Lung (tissue), 12 donors: ENCODE results near the gene MUTYH. TPM values are rescaled to one million over a fixed set of nuclear protein-coding genes. Genes with fewer than 3 reads are reported as not detected.

Source experiments
- ATAC-seq: fragments of 200-7000 bp; cut with Tn5 transposase; one replicate; pipeline ENCODE4 v1.9.1; 2020; ENCODE audit warnings: moderate number of reproducible peaks; ENCODE audit not compliant: insufficient read depth, low FRiP score
- DNase-seq, 3 donors: peaks; one replicate each; pipeline ENCODE4 v3.0.0-alpha.2; 2013 to 2017
- H3K27ac ChIP-seq, 2 donors: one replicate each; pipeline ENCODE4 v1.5.1; 2013; ENCODE audit warnings: mild to moderate bottlenecking in 2 of 2, moderate library complexity in 2 of 2, control low read depth in 1 of 2, inconsistent platforms in 1 of 2, low read depth in 1 of 2, low read length in 1 of 2
- H3K27me3 ChIP-seq, 3 donors: one replicate each; pipeline ENCODE4 v1.5.1; 2013; ENCODE audit warnings: low read length in 2 of 3; ENCODE audit not compliant: control insufficient read depth in 3 of 3, insufficient read depth in 3 of 3
- H3K36me3 ChIP-seq, 4 donors: one replicate each; pipeline ENCODE4 v1.5.1; 2013; ENCODE audit warnings: low read length in 4 of 4, mild to moderate bottlenecking in 1 of 4, moderate library complexity in 1 of 4; ENCODE audit not compliant: control insufficient read depth in 4 of 4, insufficient read depth in 4 of 4
- H3K4me1 ChIP-seq, 5 donors: one replicate each; pipeline ENCODE4 v1.5.1; 2013; ENCODE audit warnings: low read length in 5 of 5, mild to moderate bottlenecking in 2 of 5, moderate library complexity in 1 of 5; ENCODE audit not compliant: control insufficient read depth in 5 of 5, insufficient read depth in 5 of 5
- H3K4me3 ChIP-seq: one replicate; pipeline ENCODE4 v1.5.1; 2013; ENCODE audit warnings: mild to moderate bottlenecking, control low read depth, moderate library complexity
- H3K9ac ChIP-seq, 2 donors: one replicate each; pipeline ENCODE4 v1.5.1; 2013; ENCODE audit warnings: low read length in 2 of 2, control low read depth in 1 of 2; ENCODE audit not compliant: insufficient read depth in 1 of 2
- H3K9me3 ChIP-seq, 4 donors: one replicate each; pipeline ENCODE4 v1.5.1; 2013; ENCODE audit warnings: low read length in 3 of 4, mild to moderate bottlenecking in 1 of 4, moderate library complexity in 1 of 4; ENCODE audit not compliant: control insufficient read depth in 4 of 4, insufficient read depth in 3 of 4
- WGBS, 2 donors: extraction: QIAGEN DNeasy Blood & Tissue Kit; methylation state at CpG; one replicate each; pipeline ENCODE4 v1.1.7; 2013; 5-methylcytosine and 5-hydroxymethylcytosine counted together
- polyA plus RNA-seq, 2 donors: library from polyadenylated mRNA; stranded (reverse); fragments of 200-250 nt; gene quantifications; one replicate each; pipeline ENCODE4 v1.2.1, GENCODE V29; 2013
- total RNA-seq, 2 donors: library from RNA; depleted of rRNA in 1 of 2; stranded (reverse); fragments of >200 nt in 1 of 2; gene quantifications; one replicate each; pipeline ENCODE4 v1.2.1, GENCODE V29; 2014 to 2021
- TF ChIP-seq, protein P1 (sequence below): IDR thresholded peaks from 2 replicates; pipeline ENCODE4 v1.5.1; 2012; ENCODE audit warnings: mild to moderate bottlenecking; ENCODE audit errors: control extremely low read depth, extremely low read depth
- donor health status: control.
- donor health status: control.
- donor health status: Bipolar disorder and iron deficiency.
- donor health status: healthy.
- donor health status: DM: yes; HTN: yes; CAD: no.

MUTYH gene
- total and polyA plus RNA-seq, 4 donors = 14.0 to 26.3 (median 19.7) TPM

DNA sequence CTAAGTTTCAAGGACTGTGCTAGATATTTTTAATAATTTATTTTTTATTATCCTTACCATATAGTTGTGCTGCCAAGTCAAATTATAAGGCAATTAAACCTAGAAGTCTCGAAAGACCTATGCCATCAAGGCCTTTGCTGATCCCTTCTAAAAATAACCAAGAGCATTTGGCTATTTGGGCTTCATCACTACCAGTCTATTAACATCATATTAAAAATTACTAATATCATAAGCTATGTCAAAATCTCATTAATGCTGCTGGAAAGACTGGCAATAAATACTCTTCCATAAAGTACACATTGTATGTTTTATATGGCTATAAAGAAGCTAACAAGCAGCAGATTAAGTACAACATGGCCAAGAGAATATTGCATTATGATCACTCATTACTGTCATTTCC is 43.0 kb upstream of the MUTYH start:
- Histone ChIP-seq H3K9me3 (no peaks in the 10 kb centered on the region), H3K9ac (no peak overlapping the region), H3K36me3 (no peaks in the 10 kb centered on the region), H3K4me3 (no peak overlapping the region), H3K27ac (no peak overlapping the region), H3K4me1 (peaks cover 0 to 3% (median 0%) of the 10 kb centered on the region in 5 donors), H3K27me3 (no peaks in the 10 kb centered on the region)
- TF ChIP-seq, protein P1, sequence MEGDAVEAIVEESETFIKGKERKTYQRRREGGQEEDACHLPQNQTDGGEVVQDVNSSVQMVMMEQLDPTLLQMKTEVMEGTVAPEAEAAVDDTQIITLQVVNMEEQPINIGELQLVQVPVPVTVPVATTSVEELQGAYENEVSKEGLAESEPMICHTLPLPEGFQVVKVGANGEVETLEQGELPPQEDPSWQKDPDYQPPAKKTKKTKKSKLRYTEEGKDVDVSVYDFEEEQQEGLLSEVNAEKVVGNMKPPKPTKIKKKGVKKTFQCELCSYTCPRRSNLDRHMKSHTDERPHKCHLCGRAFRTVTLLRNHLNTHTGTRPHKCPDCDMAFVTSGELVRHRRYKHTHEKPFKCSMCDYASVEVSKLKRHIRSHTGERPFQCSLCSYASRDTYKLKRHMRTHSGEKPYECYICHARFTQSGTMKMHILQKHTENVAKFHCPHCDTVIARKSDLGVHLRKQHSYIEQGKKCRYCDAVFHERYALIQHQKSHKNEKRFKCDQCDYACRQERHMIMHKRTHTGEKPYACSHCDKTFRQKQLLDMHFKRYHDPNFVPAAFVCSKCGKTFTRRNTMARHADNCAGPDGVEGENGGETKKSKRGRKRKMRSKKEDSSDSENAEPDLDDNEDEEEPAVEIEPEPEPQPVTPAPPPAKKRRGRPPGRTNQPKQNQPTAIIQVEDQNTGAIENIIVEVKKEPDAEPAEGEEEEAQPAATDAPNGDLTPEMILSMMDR = no peak
- DNase-seq (peak in 2 of 3 donors; percentile 58 to 61), ATAC-seq (no peak)
- 91 to 93% methylated on average over 1 of the region's 1 CpG for WGBS, 2 donors

DNA sequence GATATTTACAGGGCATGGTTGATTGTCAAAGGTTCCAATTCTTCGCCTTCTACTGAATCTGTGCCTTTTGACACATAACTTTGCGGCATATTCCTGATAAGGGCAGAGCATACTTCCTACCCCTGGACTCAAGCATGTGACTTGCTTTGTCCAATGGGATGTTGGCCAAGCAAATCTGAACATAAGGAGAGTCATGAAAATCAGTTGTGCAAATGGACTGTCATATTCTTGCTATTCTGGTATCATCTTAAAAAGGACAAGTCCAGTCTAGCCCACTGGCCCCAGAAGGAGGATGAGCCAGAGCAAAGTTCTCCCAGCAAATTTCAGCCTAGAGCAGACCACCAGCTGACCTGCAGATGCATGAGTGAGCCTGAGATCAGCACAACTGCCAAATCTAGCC is 41.0 kb upstream of the MUTYH start:
- TF ChIP-seq, protein P1 = no peak
- DNase-seq = no peak
- no peaks in the 10 kb centered on the region for H3K36me3 ChIP-seq
- H3K4me1 ChIP-seq = peaks cover 0 to 3% (median 0%) of the 10 kb centered on the region in 5 donors
- no peak overlapping the region for H3K4me3 ChIP-seq
- H3K27ac ChIP-seq = no peak overlapping the region
- H3K9me3 ChIP-seq = no peaks in the 10 kb centered on the region
- H3K27me3 ChIP-seq = no peaks in the 10 kb centered on the region
- no peak overlapping the region for H3K9ac ChIP-seq
- no peak for ATAC-seq
- 94 to 97% methylated on average over 2 of the region's 2 CpGs for WGBS, 2 donors

DNA sequence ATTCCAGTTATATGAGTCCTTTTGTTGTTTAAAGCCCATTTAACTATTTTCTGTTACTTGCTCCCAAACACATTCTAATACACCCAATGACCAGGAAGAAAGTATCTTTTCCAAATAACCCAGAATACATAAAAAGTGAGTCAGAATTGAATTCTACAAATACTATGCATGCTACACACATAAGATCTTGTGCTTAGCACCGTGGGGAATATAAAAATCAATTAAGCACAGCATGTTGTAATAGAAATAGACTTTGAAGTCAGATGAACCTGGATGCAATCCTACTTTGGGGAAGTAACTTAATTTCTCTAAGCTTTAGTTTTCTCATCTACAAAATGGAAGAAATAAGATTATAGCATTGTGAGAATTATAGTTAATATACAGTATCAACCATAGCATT is 40.5 kb upstream of the MUTYH start:
- Histone ChIP-seq H3K9me3 (no peaks in the 10 kb centered on the region), H3K27me3 (no peaks in the 10 kb centered on the region), H3K9ac (no peak overlapping the region), H3K4me1 (peaks cover 0 to 3% (median 0%) of the 10 kb centered on the region in 5 donors), H3K27ac (no peak overlapping the region), H3K4me3 (no peak overlapping the region), H3K36me3 (no peaks in the 10 kb centered on the region)
- TF ChIP-seq, protein P1 = no peak
- no peak for DNase-seq
- WGBS, 2 donors = 94 to 95% methylated on average over 1 of the region's 1 CpG
- no peak for ATAC-seq

DNA sequence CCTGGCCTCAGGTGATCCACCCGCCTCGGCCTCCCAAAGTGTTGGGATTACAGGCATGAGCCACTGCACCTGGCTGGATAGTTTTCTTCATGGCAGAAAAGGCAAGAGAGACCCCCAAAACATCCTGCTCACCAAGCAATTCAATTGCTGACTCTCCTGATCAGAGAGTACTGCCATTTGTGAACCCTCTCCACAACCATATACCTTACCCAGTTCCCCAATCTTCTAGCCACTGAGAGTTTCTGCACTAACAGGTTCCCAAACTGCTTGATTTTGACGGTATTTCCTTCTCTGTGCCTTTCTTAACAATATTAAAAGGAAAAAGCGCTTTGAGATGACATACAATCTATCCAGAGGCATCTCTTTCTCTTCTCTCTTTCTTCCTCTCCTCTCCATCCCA is 39.9 kb upstream of the MUTYH start:
- Histone ChIP-seq H3K9me3 (no peaks in the 10 kb centered on the region), H3K9ac (no peak overlapping the region), H3K27me3 (no peaks in the 10 kb centered on the region), H3K4me3 (no peak overlapping the region), H3K27ac (no peak overlapping the region), H3K4me1 (peaks cover 0 to 5% (median 0%) of the 10 kb centered on the region in 5 donors), H3K36me3 (no peaks in the 10 kb centered on the region)
- ATAC-seq (no peak), DNase-seq (no peak)
- 94 to 96% methylated on average over 4 of the region's 4 CpGs for WGBS, 2 donors
- TF ChIP-seq, protein P1 = no peak
